Measurements from ENCODE around the gene NYAP1.

GRCh38 chr7:100481466-100481865 lies 2.3 kb upstream of the NYAP1 start:
- TF ChIP-seq POLR2A (IDR thresholded peaks at IDR 0.05; ENCODE audit: low read depth, low read length) = no peak
- no peak for TF ChIP-seq TAF1 (IDR thresholded peaks at IDR 0.05; ENCODE audit: low read depth, low read length)
- TF ChIP-seq POLR2AphosphoS5 (IDR thresholded peaks at IDR 0.05; ENCODE audit: low read depth, low read length) = no peak
